Measurements from ENCODE around the gene MUC20.

GRCh38 chr3:195764961-195765706, 44.4 kb downstream of the MUC20 start:
- no peak for TF ChIP-seq POLR2A (IDR thresholded peaks at IDR 0.05)
- no peak for TF ChIP-seq CTCF (IDR thresholded peaks at IDR 0.05 in 4 of 5, conservative IDR thresholded peaks at IDR 0.05 in 1 of 5)

Data from gastrocnemius medialis (tissue), 4 donors.